Gastrocnemius medialis (tissue), 4 donors: ENCODE measurements around the gene DZIP1.

Experiments
- CTCF ChIP-seq, 5 experiments: fragments of 450-650 bp in 3 of 5; fragments of 200-600 bp in 2 of 5; sonication (generic) in 2 of 5; IDR thresholded peaks in 4 of 5; conservative IDR thresholded peaks in 1 of 5; 1 replicate in 4 of 5; 2 replicates in 1 of 5; pipeline ENCODE4 v1.5.1; 2016 to 2019; ENCODE audit warnings: antibody characterized with exemption in 5 of 5, mild to moderate bottlenecking in 3 of 5, moderate library complexity in 3 of 5
- POLR2A ChIP-seq, 2 donors: fragments of 450-650 bp; IDR thresholded peaks; one replicate each; pipeline ENCODE4 v1.6.1; 2017; ENCODE audit warnings: antibody characterized with exemption in 2 of 2, mild to moderate bottlenecking in 2 of 2, moderate library complexity in 2 of 2

GRCh38 chr13:95659500-95659899 is 15.0 kb upstream of the DZIP1 start:
- TF ChIP-seq CTCF (IDR thresholded peaks at IDR 0.05 in 4 of 5, conservative IDR thresholded peaks at IDR 0.05 in 1 of 5) = no peak
- TF ChIP-seq POLR2A (IDR thresholded peaks at IDR 0.05) = no peak
